Stimulated activated CD8-positive, alpha-beta memory T cell treated with anti-CD3 and anti-CD28 coated beads, Interleukin-4, amount 100 ng/mL, for 24 hours (primary cell): ENCODE measurements around the gene IKBKE.

ENCODE experiments used
- DNase-seq: peaks from one replicate; pipeline ENCODE4 v3.0.0-alpha.2; 2020; ENCODE audit warnings: low read depth

The IKBKE gene

DNA sequence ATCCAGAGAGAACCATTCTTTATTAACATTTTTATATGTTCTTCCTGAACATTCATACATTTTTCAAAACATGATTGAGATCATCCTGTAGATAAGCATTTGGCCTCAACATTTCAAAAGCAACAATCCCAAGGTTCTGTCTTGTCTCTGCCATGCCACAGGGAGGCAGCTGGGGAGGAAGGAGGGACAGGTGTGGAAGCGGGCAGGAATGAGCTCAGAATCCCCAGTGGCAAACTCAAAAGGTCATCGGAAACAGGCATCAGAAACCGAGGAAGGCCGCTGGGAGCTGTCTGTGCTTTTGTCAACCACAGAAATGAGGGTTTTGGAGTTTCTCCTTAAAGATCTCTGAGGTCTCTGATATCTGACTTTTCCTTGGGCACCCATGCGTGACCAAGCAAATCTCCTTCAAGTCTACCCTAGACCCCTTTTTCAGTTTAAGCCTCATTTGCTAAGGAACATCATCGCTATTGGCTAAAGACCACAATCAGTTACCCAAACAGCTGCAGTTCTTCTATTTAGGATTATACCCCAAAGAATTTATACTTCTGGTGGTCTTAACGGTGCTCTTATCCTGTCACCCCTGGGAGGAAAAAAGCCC is 71.1 kb downstream of the IKBKE start:
- no peak for DNase-seq

DNA sequence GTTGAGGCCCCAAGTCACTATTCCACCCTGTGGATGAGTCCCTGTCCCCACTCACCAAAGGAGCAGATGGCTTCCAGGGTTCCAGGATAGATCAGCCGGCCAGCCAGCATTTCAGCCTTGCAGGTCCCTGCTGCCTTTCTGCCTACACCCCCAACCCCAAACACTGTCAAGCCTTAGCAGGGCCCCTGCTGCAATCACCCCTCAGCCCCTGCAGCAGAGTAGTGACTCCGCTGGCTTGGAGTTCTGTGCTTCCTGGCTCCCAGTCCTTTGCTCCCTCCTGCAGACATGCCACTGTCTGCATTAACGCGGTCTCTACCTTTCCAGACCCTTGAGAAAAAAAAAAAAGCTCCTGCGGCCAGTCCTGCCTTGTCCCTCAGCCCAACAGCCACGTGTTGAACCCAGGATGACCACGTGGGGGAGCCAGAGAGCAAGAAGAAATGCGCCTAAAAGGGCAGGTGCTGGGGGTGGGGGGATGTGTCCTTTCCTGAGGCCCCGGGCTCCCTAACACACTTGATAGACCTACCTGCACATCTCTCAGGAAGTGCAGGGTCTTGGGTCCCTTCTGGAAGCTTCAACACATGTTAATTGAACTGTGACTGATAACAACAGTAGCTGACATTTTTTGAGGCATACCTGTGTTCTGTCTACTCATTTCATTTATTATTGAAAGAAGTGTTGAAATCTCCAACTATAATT is 74.4 kb downstream of the IKBKE start:
- DNase-seq = peak; percentile 74

DNA sequence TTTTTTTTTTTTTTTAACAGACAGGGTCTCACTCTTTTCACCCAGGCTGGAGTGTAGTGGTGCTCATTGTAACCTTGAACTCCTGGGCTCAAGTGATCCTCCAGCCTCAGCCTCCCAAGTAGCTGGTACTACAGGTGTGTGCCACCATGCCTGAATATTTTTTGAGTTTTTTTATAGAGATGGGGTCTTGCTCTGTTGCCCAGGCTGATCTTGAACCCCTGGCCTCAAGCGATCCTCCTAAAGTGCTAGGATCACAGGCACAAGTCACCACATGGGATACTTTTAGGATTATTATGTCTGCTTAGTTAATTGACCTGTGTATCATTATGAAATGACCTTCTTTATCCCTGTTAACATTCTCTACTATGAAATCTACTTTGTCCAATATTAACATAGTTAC is 75.1 kb downstream of the IKBKE start:
- DNase-seq = no peak
